ENCODE data around the gene CDK11A.
"Not testable (repeated sequence)": the region's sequence is repeated elsewhere in the genome, so short reads cannot be mapped to it uniquely, and the experiment has no call there.

CDK11A gene

DNA sequence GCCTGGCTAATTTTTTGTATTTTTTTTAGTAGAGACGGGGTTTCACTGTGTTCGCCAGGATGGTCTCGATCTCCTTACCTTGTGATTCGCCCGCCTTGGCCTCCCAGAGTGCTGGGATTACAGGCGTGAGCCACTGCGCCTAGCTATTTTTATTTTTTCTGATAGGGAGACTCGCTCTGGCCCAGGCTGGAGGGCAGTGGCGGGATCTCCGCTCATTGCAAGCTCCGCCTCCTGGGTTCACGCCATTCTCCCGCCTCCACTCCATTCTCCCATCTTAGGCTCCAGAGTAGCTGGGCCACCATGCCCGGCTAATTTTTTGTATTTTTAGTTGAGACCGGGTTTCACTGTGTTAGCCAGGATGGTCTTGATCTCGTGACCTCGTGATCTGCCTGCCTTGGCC is 1.9 kb upstream of the CDK11A start:
- DNase-seq (ENCODE audit: low read depth): not testable (repeated sequence)

- no peak for DNase-seq (ENCODE audit: low read depth)
Measured at GRCh38 chr1:1721201-1721600, 3.0 kb downstream of the CDK11A start.

DNA sequence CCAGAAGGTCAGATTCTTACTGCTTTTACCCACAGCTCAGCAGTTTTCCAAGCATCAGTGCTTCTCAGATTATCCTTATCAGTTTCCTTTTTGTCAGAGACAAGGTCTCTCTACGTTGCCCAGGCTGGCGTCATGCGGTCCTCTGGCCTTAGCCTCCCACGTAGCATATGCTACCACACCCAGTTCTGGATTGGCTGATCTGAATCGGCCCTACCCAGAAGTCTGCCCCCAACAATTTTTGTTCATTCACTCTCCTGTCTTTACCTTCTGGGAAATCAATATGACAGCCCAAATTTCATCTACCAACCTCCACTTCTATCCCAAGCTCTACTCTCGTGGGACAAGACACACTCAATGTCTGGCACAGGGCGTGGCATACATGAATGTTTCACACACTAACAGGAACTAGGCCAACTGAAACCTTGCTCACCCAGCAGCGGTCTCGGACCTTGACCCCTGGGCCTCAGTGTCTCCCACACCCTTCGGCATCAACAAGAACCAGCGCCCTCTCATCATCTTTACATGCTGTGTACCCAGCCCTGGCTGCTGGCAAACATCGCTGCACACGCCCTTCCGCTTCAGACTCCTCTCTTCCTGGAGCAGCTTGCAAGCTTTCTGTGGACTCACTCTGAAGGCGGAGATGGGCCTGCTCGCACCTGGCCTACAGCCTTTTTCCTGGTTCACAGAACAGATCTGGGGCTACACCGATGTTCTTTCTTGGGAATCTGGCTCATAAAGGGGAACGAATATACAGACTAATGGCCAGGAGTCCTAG is 8.9 kb downstream of the CDK11A start:
- DNase-seq (ENCODE audit: low read depth): peak; percentile 87

DNA sequence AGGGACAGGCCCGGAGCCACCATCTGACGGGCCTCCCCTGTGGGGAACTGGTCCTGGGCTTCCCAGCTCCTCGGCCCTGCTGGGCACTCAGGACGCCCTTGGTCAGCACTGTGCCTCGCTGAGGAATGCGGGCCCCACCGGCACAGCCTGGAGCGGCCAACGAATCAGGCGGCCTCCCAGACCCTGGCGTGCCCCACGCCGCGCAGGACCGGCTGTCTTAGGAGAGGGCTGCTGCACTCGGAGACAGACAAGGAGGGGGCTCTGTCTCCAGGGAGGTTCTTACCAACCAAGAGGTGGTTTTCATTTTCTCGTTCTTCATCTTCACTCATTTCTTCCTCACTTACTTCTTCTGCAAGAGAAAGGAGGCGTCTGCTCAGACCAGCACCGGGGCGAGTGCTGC is 16.3 kb downstream of the CDK11A start:
- DNase-seq (ENCODE audit: low read depth): not testable (repeated sequence)

GRCh38 chr1:1707241-1707640 is 16.9 kb downstream of the CDK11A start:
- not testable (repeated sequence) for DNase-seq (ENCODE audit: low read depth)

GRCh38 chr1:1705623-1706022 is 18.5 kb downstream of the CDK11A start:
- not testable (repeated sequence) for DNase-seq (ENCODE audit: low read depth)

DNA sequence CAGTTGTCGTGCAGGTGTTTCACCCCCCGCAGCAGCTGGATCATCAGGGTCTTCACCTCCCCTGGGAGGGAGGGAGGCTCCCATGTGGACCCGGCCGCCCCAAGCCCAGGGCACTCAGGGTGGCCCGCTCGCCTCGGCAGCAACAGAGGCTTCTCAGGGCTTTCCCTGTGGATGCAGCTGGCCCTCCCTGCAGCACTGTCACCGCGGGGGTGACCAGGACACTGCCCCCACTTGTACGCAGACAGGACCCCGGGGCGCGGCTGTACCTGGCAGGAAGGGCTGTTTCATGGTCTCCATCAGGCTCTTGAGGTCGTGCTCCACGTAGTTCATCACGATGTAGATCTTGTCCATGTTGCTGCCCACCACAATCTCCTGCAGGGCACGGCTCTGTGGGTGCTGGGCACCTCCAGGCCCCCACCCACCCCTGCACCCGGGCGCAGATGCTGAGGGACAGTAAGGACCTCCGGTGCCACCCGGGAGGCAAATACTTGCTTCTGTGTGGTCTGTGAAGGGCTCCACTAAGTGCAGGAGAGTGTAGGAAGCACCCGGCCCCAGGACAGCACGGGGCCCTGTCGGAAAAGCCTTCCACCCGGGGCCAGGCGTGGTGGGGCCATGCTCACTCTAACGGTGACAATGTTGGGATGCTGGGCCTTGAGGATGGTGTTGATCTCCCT is 19.7 kb downstream of the CDK11A start:
- not testable (repeated sequence) for DNase-seq (ENCODE audit: low read depth)

- DNase-seq (ENCODE audit: low read depth): no peak
Measured at GRCh38 chr1:1703796-1704195, 20.4 kb downstream of the CDK11A start.

DNA sequence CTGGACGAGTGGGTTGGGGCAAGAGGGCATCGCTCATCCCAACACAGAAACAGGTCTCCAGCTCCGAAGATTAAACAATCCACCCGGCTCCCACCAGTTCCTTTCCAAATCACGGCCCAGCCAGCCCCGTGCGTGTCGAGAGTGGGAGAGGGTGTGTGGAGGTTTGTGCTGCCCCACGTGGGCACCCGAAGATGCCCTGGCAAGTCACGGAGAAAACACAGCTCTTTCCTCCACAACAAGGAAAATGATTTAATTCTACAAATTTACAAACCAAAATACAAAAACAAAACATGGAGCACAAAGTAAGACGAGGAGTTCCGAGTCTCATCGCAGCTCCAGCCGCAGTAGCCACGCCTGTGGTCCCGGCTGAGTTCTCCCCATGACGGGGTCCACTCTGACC is 21.7 kb downstream of the CDK11A start:
- not testable (repeated sequence) for DNase-seq (ENCODE audit: low read depth)

- not testable (repeated sequence) for DNase-seq (ENCODE audit: low read depth)
Measured at GRCh38 chr1:1700557-1700956, 23.6 kb downstream of the CDK11A start.

DNA sequence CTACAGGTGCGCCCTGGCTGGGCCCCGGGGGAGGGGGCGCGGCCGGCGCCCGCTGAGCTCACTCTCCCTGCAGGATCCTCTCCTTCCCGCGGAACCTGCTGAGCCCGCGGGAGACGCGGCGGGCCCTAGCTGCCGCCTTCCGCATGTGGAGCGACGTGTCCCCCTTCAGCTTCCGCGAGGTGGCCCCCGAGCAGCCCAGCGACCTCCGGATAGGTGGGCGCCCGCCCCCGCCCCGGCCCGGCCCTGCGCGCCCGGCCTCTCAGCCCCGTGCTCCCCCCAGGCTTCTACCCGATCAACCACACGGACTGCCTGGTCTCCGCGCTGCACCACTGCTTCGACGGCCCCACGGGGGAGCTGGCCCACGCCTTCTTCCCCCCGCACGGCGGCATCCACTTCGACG is 24.1 kb downstream of the CDK11A start:
- not testable (repeated sequence) for DNase-seq (ENCODE audit: low read depth)

DNA sequence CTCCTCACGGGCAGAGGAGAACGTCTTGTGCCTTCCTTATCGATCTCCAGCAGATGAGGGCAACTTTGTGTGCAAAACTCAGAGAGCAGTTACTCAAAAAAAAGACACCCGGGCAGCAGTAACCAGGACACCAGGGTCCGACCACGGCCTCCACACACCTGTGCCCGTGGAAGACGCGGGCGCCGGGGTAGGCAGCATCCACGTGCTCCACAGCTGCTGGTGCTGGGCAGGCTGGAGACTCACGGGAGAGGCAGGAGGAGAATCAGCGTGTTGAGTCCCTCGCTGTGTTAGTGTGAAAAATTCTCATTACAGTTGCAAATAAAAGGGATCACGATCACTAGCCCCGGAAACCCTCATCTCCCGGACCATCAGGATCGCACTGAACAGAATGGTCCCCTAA is 25.1 kb downstream of the CDK11A start:
- DNase-seq (ENCODE audit: low read depth): not testable (repeated sequence)

GRCh38 chr1:1697358-1698183 is 26.6 kb downstream of the CDK11A start:
- not testable (repeated sequence) for DNase-seq (ENCODE audit: low read depth)

DNA sequence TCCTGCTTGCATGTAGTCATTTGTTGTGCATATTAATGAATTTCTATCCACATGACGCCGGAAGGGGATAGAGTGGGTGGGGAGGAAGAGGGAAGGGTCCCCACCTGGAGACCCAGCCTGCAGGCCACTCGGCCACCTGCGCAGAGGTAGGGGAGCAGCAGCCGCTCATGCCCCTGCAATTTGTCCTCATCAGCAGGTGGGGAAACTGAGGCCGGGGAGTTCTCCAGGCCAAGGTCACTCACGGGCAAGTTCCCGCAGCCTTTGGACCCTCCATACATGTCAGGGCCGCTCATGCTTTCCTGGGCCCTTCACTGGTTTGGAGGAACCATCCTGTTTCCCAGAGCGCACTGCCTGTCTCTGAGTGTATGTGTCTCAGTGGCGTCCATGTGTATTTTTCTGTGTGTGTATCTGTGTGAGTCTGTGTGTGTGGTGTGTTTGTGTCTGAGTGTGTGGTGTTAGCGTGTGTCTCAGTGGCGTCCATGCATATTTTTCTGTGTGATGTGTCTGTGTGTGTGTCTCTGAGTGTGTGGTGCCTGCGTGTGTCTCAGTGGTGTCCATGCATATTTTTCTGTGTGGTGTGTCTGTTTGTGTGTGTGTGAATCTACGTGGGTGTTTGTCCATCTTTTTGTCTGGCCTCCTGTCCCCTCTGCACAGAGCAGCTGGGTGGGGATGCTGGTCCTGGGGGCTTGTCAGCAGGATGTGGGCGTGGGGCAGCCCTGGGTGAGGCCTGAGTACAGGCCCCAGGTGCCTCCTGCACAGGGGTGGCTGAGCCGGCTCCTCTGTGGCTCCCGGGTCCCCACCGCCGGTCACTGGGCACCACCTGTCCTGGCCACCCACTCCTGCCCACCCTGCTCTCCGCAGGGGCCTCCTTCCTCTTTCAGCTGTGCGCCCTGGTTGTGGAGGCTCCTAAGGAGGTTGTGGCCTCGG is 27.5 kb downstream of the CDK11A start:
- not testable (repeated sequence) for DNase-seq (ENCODE audit: low read depth)

GRCh38 chr1:1692714-1693647 is 31.2 kb downstream of the CDK11A start, which contains the start of gene SLC35E2B:
TSS of gene SLC35E2B (minus strand) at chr1:1692795. CDS start at chr1:1676699, 16,096 bp downstream.
- peak; percentile 97 for DNase-seq (ENCODE audit: low read depth)

GRCh38 chr1:1692324-1692713 is 31.8 kb downstream of the CDK11A start:
- DNase-seq (ENCODE audit: low read depth): peak; percentile 70

DNA sequence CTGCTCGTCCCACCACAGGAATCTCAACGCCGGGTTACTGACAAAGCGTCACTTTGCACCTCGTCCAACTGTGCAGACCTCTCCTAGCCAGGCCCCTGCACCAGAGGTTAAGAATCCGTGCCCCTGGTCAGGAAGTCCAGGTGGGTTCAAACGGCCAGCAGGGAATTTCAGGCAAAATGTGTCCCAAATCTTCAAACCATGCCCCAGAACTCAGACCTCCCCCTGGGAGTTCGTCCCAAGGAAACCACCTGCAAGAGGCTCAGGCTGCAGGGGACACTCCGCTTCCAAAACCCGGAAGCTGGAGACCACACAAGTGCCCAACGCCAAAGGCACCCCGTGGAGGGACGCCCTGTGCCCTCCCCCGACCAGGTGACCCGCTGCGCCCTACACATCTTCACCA is 32.7 kb downstream of the CDK11A start:
- not testable (repeated sequence) for DNase-seq (ENCODE audit: low read depth)

DNA sequence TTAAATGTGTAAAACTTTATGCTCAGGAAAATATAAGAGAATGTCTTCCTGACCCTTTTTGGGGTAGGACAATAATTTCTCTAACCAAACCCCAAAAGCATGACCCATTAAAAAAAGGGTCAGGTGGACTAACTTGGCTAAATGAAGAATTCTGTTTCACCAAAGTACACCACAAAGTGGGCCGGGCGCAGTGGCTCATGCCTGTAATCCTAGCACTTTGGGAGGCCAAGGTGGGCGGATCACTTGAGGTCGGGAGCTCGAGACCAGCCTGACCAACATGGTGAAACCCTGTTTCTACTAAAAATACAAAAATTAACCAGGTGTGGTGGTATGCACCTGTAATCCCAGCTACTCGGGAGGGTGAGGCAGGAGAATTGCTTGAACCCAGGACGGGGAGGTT is 34.6 kb downstream of the CDK11A start:
- not testable (repeated sequence) for DNase-seq (ENCODE audit: low read depth)

DNA sequence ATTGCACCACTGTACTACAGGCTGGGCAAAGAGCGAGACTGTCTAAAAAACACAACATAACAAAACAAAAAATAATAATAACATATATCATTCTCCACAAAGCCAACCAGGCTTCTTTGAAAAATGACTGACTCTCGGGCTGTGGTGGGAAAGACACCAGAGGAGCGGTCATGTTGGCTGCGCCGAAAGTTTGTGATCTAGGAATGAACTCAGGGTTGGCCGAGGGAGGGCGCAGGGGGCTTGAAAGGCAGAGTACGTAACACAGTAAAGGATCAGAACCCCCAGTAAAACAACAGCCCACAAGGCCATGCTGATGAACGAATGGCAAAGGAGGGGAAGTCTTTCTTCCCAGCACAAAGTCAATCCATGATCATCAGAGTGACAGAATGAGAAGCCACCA is 36.3 kb downstream of the CDK11A start:
- no peak for DNase-seq (ENCODE audit: low read depth)

DNA sequence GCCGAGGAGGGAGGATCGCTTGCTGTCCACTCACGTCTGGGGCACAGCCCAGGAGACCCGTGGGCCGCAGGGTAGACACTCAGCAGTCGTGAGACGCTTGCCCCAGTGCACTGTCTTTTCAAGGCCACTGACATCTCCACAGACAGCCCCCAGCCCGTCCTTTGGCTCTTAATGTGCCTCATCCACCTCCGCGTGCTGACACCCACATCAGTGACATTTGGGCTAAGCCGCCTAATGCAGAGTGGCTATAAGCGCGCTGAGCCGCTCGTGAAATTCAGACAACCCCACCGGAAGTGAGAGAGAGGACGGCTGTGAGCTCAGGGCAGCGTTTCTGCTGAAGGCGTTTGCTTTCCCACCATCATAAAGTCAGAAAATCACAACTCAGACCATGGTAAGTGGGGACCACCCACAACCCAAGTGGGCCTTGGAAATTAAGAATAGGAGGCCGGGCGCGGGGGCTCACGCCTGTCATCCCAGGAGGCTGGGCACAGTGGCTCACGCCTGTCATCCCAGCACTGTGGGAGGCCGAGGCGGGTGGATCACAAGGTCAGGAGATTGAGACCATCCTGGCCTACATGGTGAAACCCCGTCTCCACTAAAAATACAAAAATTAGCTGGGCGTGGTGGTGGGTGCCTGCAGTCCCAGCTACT is 40.0 kb downstream of the CDK11A start:
- no peak for DNase-seq (ENCODE audit: low read depth)

Measured in CMK (cell line).